OCI-LY3 (cell line): Measurements from ENCODE around the gene MOCS3.

Experiments
- CTCF ChIP-seq: fragments of 200-600, 300-600 bp; sonication (generic); IDR thresholded peaks from 2 replicates; pipeline ENCODE4 v1.5.1; 2014; ENCODE audit warnings: antibody characterized with exemption, low read length, low read depth
- EZH2phosphoT487 ChIP-seq: fragments of 200-600 bp; shearing (Covaris generic); IDR thresholded peaks from 2 replicates; pipeline ENCODE4 v1.6.1; 2018; ENCODE audit warnings: antibody characterized with exemption, mixed run types, low read depth

- TF ChIP-seq EZH2phosphoT487: no peak
- TF ChIP-seq CTCF: no peak
Measured at GRCh38 chr20:50983321-50983720, 24.7 kb downstream of the MOCS3 start.
